Progenitor cell of endocrine pancreas (in vitro differentiated cells): Measurements from ENCODE around the gene TRPC4AP. TPM values are rescaled to one million over a fixed set of nuclear protein-coding genes. Genes with fewer than 3 reads are reported as not detected.

Source experiments
- DNase-seq: peaks from one replicate; pipeline ENCODE4 v3.0.0; 2021; ENCODE audit warnings: low spot score; ENCODE audit not compliant: unreplicated experiment
- H3K27ac Mint-ChIP-seq: 2 replicates; pipeline ENCODE4 v1.8.0; 2021; ENCODE audit warnings: mild to moderate bottlenecking, moderate library complexity, mixed read lengths
- H3K27me3 Mint-ChIP-seq: 2 replicates; pipeline ENCODE4 v1.8.0; 2021; ENCODE audit warnings: mixed read lengths
- H3K36me3 Mint-ChIP-seq: 2 replicates; pipeline ENCODE4 v1.8.0; 2022; ENCODE audit warnings: mixed read lengths; ENCODE audit not compliant: insufficient read depth
- H3K4me1 Mint-ChIP-seq: 2 replicates; pipeline ENCODE4 v1.8.0; 2021; ENCODE audit warnings: low read depth, mixed read lengths
- H3K4me3 Mint-ChIP-seq: 2 replicates; pipeline ENCODE4 v1.8.0; 2021; ENCODE audit warnings: low read depth, mild to moderate bottlenecking, moderate library complexity, mixed read lengths
- H3K9me3 Mint-ChIP-seq: 2 replicates; pipeline ENCODE4 v1.8.0; 2021; ENCODE audit warnings: low read depth, mixed read lengths
- total RNA-seq: library from RNA; stranded (reverse); gene quantifications from 2 replicates; pipeline ENCODE4 v1.2.1, GENCODE V29; 2021
- TF ChIP-seq, protein P1 (sequence below): fragments of 200-600 bp; sonication (generic); IDR thresholded peaks from one replicate; pipeline ENCODE4 v1.5.0; 2021; ENCODE audit warnings: antibody characterized with exemption, mild to moderate bottlenecking; ENCODE audit not compliant: unreplicated experiment

TRPC4AP gene
- total RNA-seq, 1 donor from 2014 or later = 122 TPM

DNA sequence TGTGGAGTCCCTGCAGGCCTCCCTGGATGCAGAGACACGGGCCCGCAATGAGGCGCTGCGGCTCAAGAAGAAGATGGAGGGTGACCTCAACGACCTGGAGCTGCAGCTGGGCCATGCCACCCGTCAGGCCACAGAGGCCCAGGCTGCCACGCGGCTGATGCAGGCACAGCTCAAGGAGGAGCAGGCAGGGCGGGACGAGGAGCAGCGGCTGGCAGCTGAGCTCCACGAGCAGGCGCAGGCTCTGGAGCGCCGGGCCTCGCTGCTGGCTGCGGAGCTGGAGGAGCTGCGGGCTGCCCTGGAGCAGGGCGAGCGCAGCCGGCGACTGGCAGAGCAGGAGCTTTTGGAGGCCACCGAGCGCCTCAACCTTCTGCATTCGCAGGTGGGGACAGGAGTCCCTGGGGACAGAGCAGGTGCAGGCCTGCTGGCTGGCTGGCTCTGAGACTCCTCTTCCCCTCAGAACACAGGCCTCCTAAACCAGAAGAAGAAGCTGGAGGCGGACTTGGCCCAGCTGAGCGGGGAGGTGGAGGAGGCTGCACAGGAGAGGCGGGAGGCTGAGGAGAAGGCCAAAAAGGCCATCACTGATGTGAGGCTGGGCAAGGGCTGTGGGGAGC lies 92.2 kb downstream of the TRPC4AP start:
- no peak overlapping the region for H3K27ac Mint-ChIP-seq
- H3K27me3 Mint-ChIP-seq = no peaks in the 10 kb centered on the region
- no peak for DNase-seq
- TF ChIP-seq, protein P1, sequence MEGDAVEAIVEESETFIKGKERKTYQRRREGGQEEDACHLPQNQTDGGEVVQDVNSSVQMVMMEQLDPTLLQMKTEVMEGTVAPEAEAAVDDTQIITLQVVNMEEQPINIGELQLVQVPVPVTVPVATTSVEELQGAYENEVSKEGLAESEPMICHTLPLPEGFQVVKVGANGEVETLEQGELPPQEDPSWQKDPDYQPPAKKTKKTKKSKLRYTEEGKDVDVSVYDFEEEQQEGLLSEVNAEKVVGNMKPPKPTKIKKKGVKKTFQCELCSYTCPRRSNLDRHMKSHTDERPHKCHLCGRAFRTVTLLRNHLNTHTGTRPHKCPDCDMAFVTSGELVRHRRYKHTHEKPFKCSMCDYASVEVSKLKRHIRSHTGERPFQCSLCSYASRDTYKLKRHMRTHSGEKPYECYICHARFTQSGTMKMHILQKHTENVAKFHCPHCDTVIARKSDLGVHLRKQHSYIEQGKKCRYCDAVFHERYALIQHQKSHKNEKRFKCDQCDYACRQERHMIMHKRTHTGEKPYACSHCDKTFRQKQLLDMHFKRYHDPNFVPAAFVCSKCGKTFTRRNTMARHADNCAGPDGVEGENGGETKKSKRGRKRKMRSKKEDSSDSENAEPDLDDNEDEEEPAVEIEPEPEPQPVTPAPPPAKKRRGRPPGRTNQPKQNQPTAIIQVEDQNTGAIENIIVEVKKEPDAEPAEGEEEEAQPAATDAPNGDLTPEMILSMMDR = no peak
- H3K36me3 Mint-ChIP-seq = peaks cover 38% of the 10 kb centered on the region
- no peaks in the 10 kb centered on the region for H3K4me1 Mint-ChIP-seq
- no peaks in the 10 kb centered on the region for H3K9me3 Mint-ChIP-seq
- no peak overlapping the region for H3K4me3 Mint-ChIP-seq

DNA sequence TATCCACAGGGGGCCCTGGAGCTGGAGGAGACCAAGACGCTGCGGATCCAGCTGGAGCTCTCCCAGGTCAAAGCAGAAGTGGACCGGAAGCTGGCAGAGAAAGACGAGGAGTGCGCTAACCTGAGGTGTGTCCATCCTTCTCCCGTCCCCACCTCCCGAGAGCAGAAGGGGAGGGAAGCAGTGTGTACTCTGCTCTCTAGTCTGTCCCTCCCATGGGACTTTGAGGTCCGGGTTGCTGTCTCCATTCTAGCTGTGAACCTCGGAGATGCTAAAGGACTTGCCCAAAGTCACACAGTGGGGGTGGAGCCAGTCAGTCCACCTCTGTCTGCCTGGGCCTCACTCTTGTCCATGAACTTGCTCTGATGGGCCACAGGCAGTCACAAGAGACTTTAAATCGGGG lies 92.8 kb downstream of the TRPC4AP start:
- H3K27me3 Mint-ChIP-seq = no peaks in the 10 kb centered on the region
- no peak for DNase-seq
- H3K27ac Mint-ChIP-seq = no peak overlapping the region
- no peak overlapping the region for H3K4me3 Mint-ChIP-seq
- H3K9me3 Mint-ChIP-seq = no peaks in the 10 kb centered on the region
- H3K36me3 Mint-ChIP-seq = peaks cover 39% of the 10 kb centered on the region
- H3K4me1 Mint-ChIP-seq = no peaks in the 10 kb centered on the region
- TF ChIP-seq, protein P1 = no peak

DNA sequence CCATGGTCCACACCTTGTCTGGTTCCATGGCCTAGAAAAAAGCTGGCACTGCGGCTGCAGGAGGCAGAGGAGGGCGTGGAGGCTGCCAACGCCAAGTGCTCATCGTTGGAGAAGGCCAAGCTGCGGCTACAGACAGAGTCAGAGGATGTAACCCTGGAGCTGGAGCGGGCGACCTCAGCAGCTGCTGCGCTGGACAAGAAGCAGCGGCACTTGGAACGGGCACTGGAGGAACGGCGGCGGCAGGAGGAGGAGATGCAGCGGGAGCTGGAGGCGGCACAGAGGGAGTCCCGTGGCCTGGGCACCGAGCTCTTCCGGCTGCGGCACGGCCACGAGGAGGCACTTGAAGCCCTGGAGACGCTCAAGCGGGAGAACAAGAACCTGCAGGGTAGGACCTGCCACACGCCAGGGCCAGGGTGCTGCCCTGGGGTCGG lies 93.6 kb downstream of the TRPC4AP start:
- H3K27me3 Mint-ChIP-seq = no peaks in the 10 kb centered on the region

DNA sequence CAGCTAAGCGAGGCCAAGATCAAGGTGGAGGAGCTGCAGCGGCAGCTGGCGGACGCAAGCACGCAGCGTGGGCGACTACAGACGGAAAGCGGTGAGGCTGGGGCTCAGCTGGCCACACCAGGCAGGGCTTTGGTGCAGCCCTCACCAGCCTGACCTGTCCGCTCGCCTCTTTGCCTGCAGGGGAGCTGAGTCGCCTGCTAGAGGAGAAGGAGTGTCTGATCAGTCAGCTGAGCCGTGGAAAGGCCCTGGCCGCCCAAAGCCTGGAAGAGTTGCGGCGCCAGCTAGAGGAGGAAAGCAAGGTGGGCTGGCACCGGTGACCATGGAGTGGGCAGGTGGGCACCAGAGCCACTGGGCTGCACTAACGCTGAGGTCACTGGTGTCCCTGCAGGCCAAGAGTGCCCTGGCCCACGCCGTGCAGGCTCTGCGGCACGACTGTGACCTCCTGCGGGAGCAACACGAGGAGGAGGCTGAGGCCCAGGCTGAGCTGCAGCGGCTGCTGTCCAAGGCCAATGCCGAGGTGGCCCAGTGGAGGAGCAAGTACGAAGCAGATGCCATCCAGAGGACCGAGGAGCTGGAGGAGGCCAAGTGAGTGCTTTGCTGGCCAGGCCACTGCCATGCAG lies 94.2 kb downstream of the TRPC4AP start:
- Mint-ChIP-seq H3K4me1 (no peaks in the 10 kb centered on the region), H3K36me3 (peaks cover 40% of the 10 kb centered on the region), H3K4me3 (no peak overlapping the region), H3K9me3 (no peaks in the 10 kb centered on the region), H3K27ac (no peak overlapping the region), H3K27me3 (no peaks in the 10 kb centered on the region)
- no peak for DNase-seq
- TF ChIP-seq, protein P1 = no peak

More for the DNA sequence above, 93.6 kb downstream of the TRPC4AP start:
- Mint-ChIP-seq H3K27ac (peak overlapping the region; percentile 73), H3K4me1 (no peaks in the 10 kb centered on the region), H3K4me3 (no peak overlapping the region), H3K36me3 (peaks cover 40% of the 10 kb centered on the region), H3K9me3 (no peaks in the 10 kb centered on the region)
- TF ChIP-seq, protein P1 = no peak
- DNase-seq = no peak

DNA sequence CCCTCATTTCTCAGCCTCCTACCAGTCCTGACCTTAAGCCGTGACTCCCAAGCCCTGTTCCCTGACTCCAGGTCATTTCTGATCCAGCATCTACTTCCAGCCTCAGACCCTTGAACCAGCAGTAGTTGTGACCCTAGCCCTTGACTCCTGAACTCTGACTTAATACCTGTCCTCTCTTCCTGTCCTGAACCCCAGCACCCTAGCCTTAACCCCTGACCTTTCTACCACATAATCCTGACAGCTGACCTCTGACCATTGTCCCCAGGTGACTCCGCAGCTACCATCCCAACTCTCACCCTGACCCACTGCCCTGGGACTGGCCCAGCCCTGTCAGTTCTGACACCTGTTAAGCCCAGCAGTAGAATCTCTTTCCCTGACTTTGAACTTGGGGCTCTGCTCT lies 94.8 kb downstream of the TRPC4AP start:
- H3K36me3 Mint-ChIP-seq = peaks cover 40% of the 10 kb centered on the region

More for the DNA sequence above, 94.8 kb downstream of the TRPC4AP start:
- Mint-ChIP-seq H3K27me3 (no peaks in the 10 kb centered on the region), H3K9me3 (no peaks in the 10 kb centered on the region), H3K4me3 (no peak overlapping the region), H3K27ac (peak overlapping the region; percentile 12), H3K4me1 (no peaks in the 10 kb centered on the region)
- no peak for DNase-seq
- TF ChIP-seq, protein P1 = no peak
